ACC112 (cell line): ENCODE data around the gene IDI1.
A peak's percentile ranks its signal among the peaks of the same experiment; 100 is the strongest.
"Not testable (repeated sequence)": the region's sequence is repeated elsewhere in the genome, so short reads cannot be mapped to it uniquely, and the experiment has no call there.

Source experiments
- H2AFZ ChIP-seq: fragments of 200-600 bp; sonication (generic); one replicate; pipeline ENCODE4 v1.6.0; 2017; ENCODE audit warnings: antibody characterized with exemption, low read length; ENCODE audit not compliant: unreplicated experiment
- H3K27ac ChIP-seq: fragments of 200-600 bp; sonication (generic); 2 replicates; pipeline ENCODE4 v1.5.1; 2014; ENCODE audit warnings: low read depth, mild to moderate bottlenecking, antibody characterized with exemption, low read length, moderate library complexity
- H3K27me3 ChIP-seq: fragments of 200-600 bp; sonication (generic); 2 replicates; pipeline ENCODE4 v1.6.1; 2014; ENCODE audit warnings: mild to moderate bottlenecking, antibody characterized with exemption, low read length, moderate library complexity, mixed read lengths; ENCODE audit not compliant: insufficient read depth
- H3K36me3 ChIP-seq: fragments of 200-600 bp; sonication (generic); 2 replicates; pipeline ENCODE4 v1.6.1; 2016; ENCODE audit warnings: mild to moderate bottlenecking, antibody characterized with exemption, low read length, moderate library complexity, mixed read lengths; ENCODE audit not compliant: insufficient read depth
- H3K4me1 ChIP-seq: fragments of 200-600 bp; sonication (generic); one replicate; pipeline ENCODE4 v1.6.1; 2016; ENCODE audit warnings: low read length, mixed read lengths; ENCODE audit not compliant: insufficient read depth, unreplicated experiment, control insufficient read depth
- H3K4me3 ChIP-seq: fragments of 200-600 bp; sonication (generic); 2 replicates; pipeline ENCODE4 v1.5.1; 2014; ENCODE audit warnings: mild to moderate bottlenecking, low read depth, low read length
- H3K79me2 ChIP-seq: fragments of 200-600 bp; sonication (generic); one replicate; pipeline ENCODE4 v1.6.0; 2016; ENCODE audit warnings: low read length; ENCODE audit not compliant: control insufficient read depth, unreplicated experiment, insufficient read depth

IDI1 gene

DNA sequence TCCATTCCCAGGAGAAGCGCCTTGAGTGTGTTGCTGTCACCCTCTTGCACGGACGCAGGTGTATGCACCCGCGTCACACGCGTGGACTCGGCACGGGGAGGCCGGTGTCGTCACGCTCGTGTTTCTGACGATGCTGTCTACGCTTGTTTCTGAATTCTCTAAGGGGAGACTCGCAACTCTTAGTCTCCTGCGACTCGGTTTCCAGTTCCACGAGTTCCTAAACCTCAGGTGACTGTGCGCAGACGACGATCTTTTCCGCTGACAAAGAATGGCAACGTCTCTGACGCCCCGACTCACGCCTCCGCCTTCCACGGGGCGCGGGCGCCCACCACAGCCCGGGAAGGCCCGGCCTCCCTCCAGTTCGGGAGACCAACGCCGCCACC lies 579 bp downstream of the IDI1 start:
- Histone ChIP-seq H2AFZ (no peak overlapping the region), H3K4me3 (peak overlapping the region; percentile 86), H3K27ac (peak overlapping the region; percentile 94), H3K4me1 (peaks cover 15% of the 10 kb centered on the region), H3K27me3 (no peaks in the 10 kb centered on the region), H3K79me2 (peaks cover 72% of the 10 kb centered on the region), H3K36me3 (peaks cover 13% of the 10 kb centered on the region; the same call in 1 of the 2 replicates)

GRCh38 chr10:1047937-1048336 lies 982 bp downstream of the IDI1 start:
- Histone ChIP-seq H2AFZ (no peak overlapping the region), H3K79me2 (peaks cover 68% of the 10 kb centered on the region), H3K4me1 (peaks cover 15% of the 10 kb centered on the region), H3K27ac (peak overlapping the region; percentile 94; the same call in 1 of the 2 replicates), H3K27me3 (no peaks in the 10 kb centered on the region), H3K4me3 (peak overlapping the region; percentile 86), H3K36me3 (peaks cover 15% of the 10 kb centered on the region)

GRCh38 chr10:1045415-1045814 lies 3.5 kb downstream of the IDI1 start:
- no peak overlapping the region for H2AFZ ChIP-seq
- peaks cover 3% of the 10 kb centered on the region for H3K4me1 ChIP-seq
- H3K27ac ChIP-seq, result no peak overlapping the region
- H3K79me2 ChIP-seq, result peaks cover 44% of the 10 kb centered on the region
- no peaks in the 10 kb centered on the region for H3K27me3 ChIP-seq
- H3K36me3 ChIP-seq, result peaks cover 25% of the 10 kb centered on the region
- no peak overlapping the region for H3K4me3 ChIP-seq

DNA sequence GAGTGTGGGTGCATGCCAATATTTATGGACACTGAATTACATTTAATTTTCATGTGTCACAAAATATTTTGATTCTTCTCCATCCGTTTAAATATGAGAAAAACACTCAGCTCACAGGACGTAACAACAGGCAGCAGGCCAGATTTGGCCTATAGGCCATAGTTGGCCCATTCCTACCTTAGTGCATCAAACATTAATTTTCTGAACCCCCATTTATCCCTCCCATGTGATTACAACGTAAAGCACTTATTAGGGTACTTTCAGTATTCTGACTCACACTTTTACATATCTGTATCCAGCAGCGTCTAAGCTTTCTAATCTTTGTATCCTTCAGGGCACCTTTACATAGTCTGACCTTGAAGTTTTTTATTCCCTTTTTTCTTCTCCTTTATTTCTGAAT lies 4.0 kb downstream of the IDI1 start:
- Histone ChIP-seq H3K36me3 (peaks cover 25% of the 10 kb centered on the region), H3K27me3 (no peaks in the 10 kb centered on the region), H3K27ac (no peak overlapping the region), H3K79me2 (peaks cover 44% of the 10 kb centered on the region), H2AFZ (no peak overlapping the region), H3K4me1 (peaks cover 3% of the 10 kb centered on the region), H3K4me3 (no peak overlapping the region)

GRCh38 chr10:1044146-1044545 lies 4.8 kb downstream of the IDI1 start:
- peaks cover 3% of the 10 kb centered on the region for H3K4me1 ChIP-seq
- H3K79me2 ChIP-seq, result peaks cover 42% of the 10 kb centered on the region
- no peak overlapping the region for H2AFZ ChIP-seq
- H3K27me3 ChIP-seq, result no peaks in the 10 kb centered on the region
- no peak overlapping the region for H3K27ac ChIP-seq
- peaks cover 25% of the 10 kb centered on the region for H3K36me3 ChIP-seq
- H3K4me3 ChIP-seq, result no peak overlapping the region

DNA sequence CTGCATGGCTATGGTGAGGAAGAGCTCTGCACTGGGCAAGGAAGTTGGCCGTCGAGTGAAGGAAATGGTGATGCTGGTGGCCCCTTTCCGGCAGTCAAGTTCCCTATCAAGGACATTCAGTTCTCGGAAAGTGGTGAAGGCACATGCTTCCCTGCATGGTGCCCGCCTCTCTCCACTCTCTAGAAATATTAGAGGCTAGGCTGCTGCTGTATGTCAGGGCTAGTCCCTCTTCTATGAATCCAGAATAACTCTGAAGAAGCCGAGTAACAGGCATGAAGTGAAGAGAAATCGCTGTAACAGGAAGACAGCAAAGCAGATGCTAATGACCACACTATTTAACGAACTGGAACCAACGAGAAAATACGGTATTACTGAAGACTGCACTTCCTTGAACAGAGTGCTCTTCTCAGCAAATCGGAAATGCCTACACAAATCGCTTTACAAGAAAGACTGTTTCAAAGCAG lies 5.4 kb downstream of the IDI1 start:
- Histone ChIP-seq H3K4me1 (peaks cover 3% of the 10 kb centered on the region), H3K79me2 (peaks cover 42% of the 10 kb centered on the region), H3K4me3 (no peak overlapping the region), H3K27me3 (no peaks in the 10 kb centered on the region), H2AFZ (no peak overlapping the region), H3K27ac (no peak overlapping the region), H3K36me3 (peaks cover 25% of the 10 kb centered on the region)

- Histone ChIP-seq H3K27ac (no peak overlapping the region), H2AFZ (no peak overlapping the region), H3K36me3 (peaks cover 25% of the 10 kb centered on the region), H3K4me3 (no peak overlapping the region), H3K79me2 (peaks cover 30% of the 10 kb centered on the region), H3K27me3 (no peaks in the 10 kb centered on the region), H3K4me1 (peaks cover 3% of the 10 kb centered on the region)
Observed at GRCh38 chr10:1041514-1041913, 7.4 kb downstream of the IDI1 start.

DNA sequence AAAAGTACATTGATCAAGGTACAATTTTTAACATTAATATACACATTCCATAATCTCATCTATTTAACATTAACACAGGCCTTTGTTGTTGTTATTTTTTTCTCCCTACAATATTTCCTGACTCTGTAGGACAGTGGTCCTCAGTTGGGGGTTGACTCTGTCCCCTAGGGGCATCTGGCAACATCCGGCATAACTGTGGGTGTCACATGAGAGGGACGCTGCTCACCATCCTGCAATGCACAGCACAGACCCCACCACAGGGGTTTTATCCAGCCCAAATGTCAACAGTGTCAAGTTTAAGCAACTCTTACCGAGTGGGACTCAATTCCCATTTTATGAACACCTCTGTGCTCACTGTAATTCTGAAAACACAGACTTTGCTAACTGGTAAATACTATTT lies 8.8 kb downstream of the IDI1 start:
- peaks cover 3% of the 10 kb centered on the region for H3K4me1 ChIP-seq
- no peak overlapping the region for H2AFZ ChIP-seq
- no peak overlapping the region for H3K4me3 ChIP-seq
- no peak overlapping the region for H3K27ac ChIP-seq
- H3K79me2 ChIP-seq, result peaks cover 16% of the 10 kb centered on the region
- no peaks in the 10 kb centered on the region for H3K27me3 ChIP-seq
- peaks cover 20% of the 10 kb centered on the region for H3K36me3 ChIP-seq

DNA sequence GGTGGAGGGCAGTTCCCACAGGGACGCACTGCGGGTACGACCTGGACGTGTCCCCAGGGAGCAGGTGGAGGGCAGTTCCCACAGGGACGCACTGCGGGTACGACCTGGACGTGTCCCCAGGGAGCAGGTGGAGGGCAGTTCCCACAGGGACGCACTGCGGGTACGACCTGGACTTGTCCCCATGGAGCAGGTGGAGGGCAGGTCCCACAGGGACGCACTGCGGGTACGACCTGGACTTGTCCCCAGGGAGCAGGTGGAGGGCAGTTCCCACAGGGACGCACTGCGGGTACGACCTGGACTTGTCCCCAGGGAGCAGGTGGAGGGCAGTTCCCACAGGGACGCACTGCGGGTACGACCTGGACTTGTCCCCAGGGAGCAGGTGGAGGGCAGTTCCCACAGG lies 10.2 kb downstream of the IDI1 start:
- not testable (repeated sequence) for H3K4me1 ChIP-seq, H3K79me2 ChIP-seq, H2AFZ ChIP-seq, H3K27ac ChIP-seq, H3K4me3 ChIP-seq, H3K27me3 ChIP-seq
- peaks cover 19% of the 10 kb centered on the region for H3K36me3 ChIP-seq

DNA sequence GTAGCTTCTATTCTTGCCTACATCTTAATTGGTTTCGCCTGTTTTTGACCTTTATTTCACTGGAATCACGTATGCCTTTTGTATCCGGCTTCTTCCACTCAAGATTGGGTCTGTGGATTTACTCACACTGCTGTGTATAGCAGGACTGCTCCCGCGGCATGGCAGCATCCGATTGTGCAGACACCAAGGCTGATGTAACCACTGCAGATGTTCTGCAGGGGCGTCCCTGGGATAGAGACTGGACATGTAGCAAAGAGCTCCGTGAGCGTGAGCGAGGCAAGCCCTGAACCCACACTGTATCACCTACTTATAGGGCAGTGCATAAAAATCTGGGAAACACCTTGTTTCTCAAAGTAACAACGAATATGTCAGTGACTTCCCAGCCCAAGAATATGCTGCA lies 11.8 kb downstream of the IDI1 start:
- Histone ChIP-seq H2AFZ (no peak overlapping the region), H3K27me3 (no peaks in the 10 kb centered on the region), H3K4me3 (no peak overlapping the region), H3K36me3 (peaks cover 7% of the 10 kb centered on the region; the same call in 1 of the 2 replicates), H3K79me2 (no peaks in the 10 kb centered on the region), H3K27ac (no peak overlapping the region), H3K4me1 (no peaks in the 10 kb centered on the region)

DNA sequence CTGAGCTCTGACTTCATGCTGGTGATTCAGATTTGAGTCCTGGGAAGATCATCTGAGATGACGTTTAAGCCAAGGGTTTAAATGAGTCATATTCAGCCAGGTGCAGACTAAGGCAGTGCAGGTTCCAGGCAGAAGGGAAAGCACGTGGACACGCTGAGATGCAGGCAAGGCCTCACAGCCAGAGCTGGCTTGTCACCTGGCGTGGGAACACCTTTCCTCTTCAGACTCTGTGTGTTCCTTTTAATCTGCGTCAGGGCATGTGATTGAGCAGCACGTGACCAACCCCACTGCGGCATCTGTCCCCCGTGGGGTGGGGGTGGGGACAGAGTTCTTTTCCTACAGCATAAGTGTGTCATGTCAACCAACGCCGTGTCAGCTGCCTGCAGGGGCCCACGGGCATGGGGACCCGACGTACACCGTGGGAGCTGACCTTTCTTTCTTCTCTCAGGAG lies 12.6 kb downstream of the IDI1 start:
- Histone ChIP-seq H3K4me1 (no peaks in the 10 kb centered on the region), H3K27ac (no peak overlapping the region)

More for the DNA sequence above, 12.6 kb downstream of the IDI1 start:
- H2AFZ ChIP-seq, result no peak overlapping the region
- H3K36me3 ChIP-seq, result peaks cover 4% of the 10 kb centered on the region; the same call in 1 of the 2 replicates
- no peaks in the 10 kb centered on the region for H3K79me2 ChIP-seq
- no peak overlapping the region for H3K4me3 ChIP-seq
- no peaks in the 10 kb centered on the region for H3K27me3 ChIP-seq
